SH-SY5Y (cell line): ENCODE results near the gene LRRC27.

ENCODE experiments used
- GATA2 ChIP-seq: IDR thresholded peaks from 2 replicates; pipeline ENCODE4 v1.6.1; 2011; ENCODE audit warnings: mild to moderate bottlenecking, low read depth, low read length
- GATA3 ChIP-seq: IDR thresholded peaks from 2 replicates; pipeline ENCODE4 v1.6.1; 2011; ENCODE audit warnings: low read depth, mild to moderate bottlenecking, low read length, moderate library complexity

- TF ChIP-seq GATA2 (no peak), GATA3 (no peak)
Observed at GRCh38 chr10:132390170-132390920, 58.4 kb downstream of the LRRC27 start.
